HL-60/S4 treated with retinoic acid at 250 ng/mL for 4 days and 3 days (cell line): Measurements from ENCODE around the gene NANOS3.

Experiments
- in situ Hi-C: fragments of 300-500 bp; cut with MboI; formaldehyde crosslinking; loops from 2 replicates; pipeline ENCODE4 v1.7.0; 2022; ENCODE audit warnings: low sequenced_read_pairs

NANOS3 gene

GRCh38 chr19:13876834-13877233 lies at the start of gene NANOS3:
Gene NANOS3 (plus strand): TSS chr19:13877134. CDS start chr19:13877249, 115 bp downstream.
- in situ Hi-C loops, result loop anchor here (25.0 kb wide), 2 partner anchors 185 to 460 kb away; partner anchors contain the start of genes MISP3 and PALM3

GRCh38 chr19:13827656-13828055 lies 49.3 kb upstream of the NANOS3 start:
- in situ Hi-C loops, result no loop called here

- in situ Hi-C loops, result no loop called here
Observed at GRCh38 chr19:13830114-13830740, 46.7 kb upstream of the NANOS3 start.

GRCh38 chr19:13830741-13831536 lies 46.0 kb upstream of the NANOS3 start:
- in situ Hi-C loops, result no loop called here

- in situ Hi-C loops, result no loop called here
Observed at GRCh38 chr19:13831537-13832467, 45.1 kb upstream of the NANOS3 start.

GRCh38 chr19:13833330-13834243 lies 43.3 kb upstream of the NANOS3 start:
- in situ Hi-C loops, result no loop called here

- in situ Hi-C loops, result no loop called here
Observed at GRCh38 chr19:13834244-13835069, 42.5 kb upstream of the NANOS3 start.

- in situ Hi-C loops, result no loop called here
Observed at GRCh38 chr19:13835791-13836723, 40.9 kb upstream of the NANOS3 start.

GRCh38 chr19:13838435-13839129 lies 38.4 kb upstream of the NANOS3 start:
- in situ Hi-C loops, result no loop called here

GRCh38 chr19:13839130-13839937 lies 37.6 kb upstream of the NANOS3 start:
- in situ Hi-C loops, result no loop called here

- in situ Hi-C loops, result no loop called here
Observed at GRCh38 chr19:13839938-13840304, 37.0 kb upstream of the NANOS3 start.

GRCh38 chr19:13840305-13841085 lies 36.4 kb upstream of the NANOS3 start:
- in situ Hi-C loops, result no loop called here

GRCh38 chr19:13841086-13841961 lies 35.6 kb upstream of the NANOS3 start:
- in situ Hi-C loops, result no loop called here

- in situ Hi-C loops, result no loop called here
Observed at GRCh38 chr19:13841962-13842290, 35.0 kb upstream of the NANOS3 start.
